ENCODE measurements around the gene MED22.
"Not testable (repeated sequence)": the region's sequence is repeated elsewhere in the genome, so short reads cannot be mapped to it uniquely, and the experiment has no call there.

MED22 gene

DNA sequence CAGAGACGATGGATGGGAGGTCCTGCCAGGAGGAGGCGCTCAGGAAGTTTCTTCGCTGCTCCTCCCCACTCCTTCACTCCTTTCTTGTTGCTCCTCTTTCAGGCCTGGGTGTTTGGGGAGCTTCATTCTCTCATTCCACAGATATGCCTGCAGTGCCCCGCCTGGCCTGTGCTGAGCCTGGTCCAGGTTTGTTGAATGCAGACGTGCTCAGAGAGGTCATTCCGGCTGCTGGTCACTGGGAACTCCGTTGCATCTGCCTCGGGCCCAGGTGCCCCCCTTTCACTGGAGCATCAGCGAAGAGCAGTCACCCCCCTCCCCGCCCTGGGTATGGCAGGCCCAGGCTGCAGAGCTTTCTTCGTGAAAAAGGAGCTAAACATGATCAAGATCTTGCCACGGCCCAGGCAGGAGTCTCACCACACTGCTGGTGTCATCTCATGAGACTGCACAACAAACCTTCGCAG, 27.5 kb downstream of the MED22 start:
- DNase-seq (ENCODE audit: low read depth) = no peak
- H3K4me1 ChIP-seq (ENCODE audit: control insufficient read depth, insufficient read depth, low read length) = no peaks in the 10 kb centered on the region
- no peak overlapping the region for H3K9ac ChIP-seq (ENCODE audit: low read length)
- H3K9me3 ChIP-seq (ENCODE audit: control insufficient read depth, low read length) = peaks cover 4% of the 10 kb centered on the region
- peaks cover 4% of the 10 kb centered on the region for H3K27me3 ChIP-seq (replicated peaks; ENCODE audit: control insufficient read depth, insufficient read depth, low read length)
- no peaks in the 10 kb centered on the region for H3K36me3 ChIP-seq (ENCODE audit: control insufficient read depth, insufficient read depth, low read length, severe bottlenecking)
- H3K4me3 ChIP-seq (ENCODE audit: low read length) = no peak overlapping the region

DNA sequence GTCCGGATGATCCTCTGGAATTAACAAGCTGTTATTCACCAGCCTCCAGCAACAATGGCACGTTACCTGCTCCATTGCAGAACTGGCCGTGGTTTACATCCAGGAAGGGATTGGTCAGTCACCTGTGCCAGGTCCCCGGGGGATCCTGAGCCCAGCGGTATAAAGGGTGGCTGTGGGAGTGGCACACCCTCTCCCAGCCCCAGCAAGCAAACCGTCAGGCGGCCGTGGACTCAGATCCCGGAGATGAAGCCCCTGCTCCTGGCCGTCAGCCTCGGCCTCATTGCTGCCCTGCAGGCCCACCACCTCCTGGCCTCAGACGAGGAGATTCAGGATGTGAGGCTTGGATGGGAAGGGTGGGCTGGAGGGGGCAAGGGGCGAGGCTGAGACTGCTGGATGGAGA, 30.4 kb downstream of the MED22 start:
- not testable (repeated sequence) for DNase-seq (ENCODE audit: low read depth); H3K4me1 ChIP-seq (ENCODE audit: control insufficient read depth, insufficient read depth, low read length); H3K9me3 ChIP-seq (ENCODE audit: control insufficient read depth, low read length); H3K36me3 ChIP-seq (ENCODE audit: control insufficient read depth, insufficient read depth, low read length, severe bottlenecking); H3K4me3 ChIP-seq (ENCODE audit: low read length); H3K9ac ChIP-seq (ENCODE audit: low read length); H3K27me3 ChIP-seq (replicated peaks; ENCODE audit: control insufficient read depth, insufficient read depth, low read length)

DNA sequence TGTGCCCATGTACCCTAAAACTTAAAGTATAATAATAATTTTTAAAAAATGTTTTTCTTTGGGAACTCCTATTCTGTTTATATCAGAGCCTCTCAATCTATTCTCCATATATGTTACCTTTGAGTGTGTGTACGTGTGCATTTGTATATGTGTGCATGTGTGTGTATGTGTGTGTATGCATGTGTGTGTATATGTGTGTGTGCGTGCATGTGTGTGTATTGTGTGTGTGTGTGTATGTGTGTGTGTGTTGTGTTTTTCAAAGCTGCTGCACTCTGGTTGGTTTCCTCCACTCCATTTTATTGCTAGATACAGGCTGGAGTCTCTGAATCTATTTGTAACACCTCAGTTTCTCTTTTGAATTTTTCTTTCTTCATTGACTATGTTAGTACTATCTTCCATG, 31.9 kb downstream of the MED22 start:
- DNase-seq (ENCODE audit: low read depth) = no peak
- Histone ChIP-seq H3K27me3 (replicated peaks; ENCODE audit: control insufficient read depth, insufficient read depth, low read length) (peaks cover 4% of the 10 kb centered on the region), H3K4me1 (ENCODE audit: control insufficient read depth, insufficient read depth, low read length) (no peaks in the 10 kb centered on the region), H3K9me3 (ENCODE audit: control insufficient read depth, low read length) (no peaks in the 10 kb centered on the region), H3K9ac (ENCODE audit: low read length) (no peak overlapping the region), H3K36me3 (ENCODE audit: control insufficient read depth, insufficient read depth, low read length, severe bottlenecking) (no peaks in the 10 kb centered on the region), H3K4me3 (ENCODE audit: low read length) (no peak overlapping the region)

DNA sequence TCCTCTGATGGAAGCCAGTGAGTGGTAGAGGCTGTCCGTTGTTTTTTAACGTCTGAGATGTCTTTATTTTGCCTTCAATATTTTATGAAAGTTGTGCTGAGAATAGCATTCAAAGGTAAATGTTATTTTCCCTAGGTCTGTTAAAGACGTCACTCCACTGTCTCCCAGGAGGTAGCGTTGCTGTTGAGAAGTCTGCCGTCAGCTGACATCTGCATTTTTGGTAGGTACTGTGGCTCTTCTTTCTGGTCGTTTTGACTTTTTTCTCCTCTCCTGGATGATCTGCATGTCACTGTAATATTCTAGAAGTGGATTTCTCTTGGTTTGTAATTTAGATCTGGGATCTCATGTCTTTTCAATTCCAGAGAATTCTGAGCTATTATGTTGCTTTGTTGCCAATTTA, 38.3 kb downstream of the MED22 start:
- H3K36me3 ChIP-seq (ENCODE audit: control insufficient read depth, insufficient read depth, low read length, severe bottlenecking) = no peaks in the 10 kb centered on the region
- H3K4me3 ChIP-seq (ENCODE audit: low read length) = no peak overlapping the region
- DNase-seq (ENCODE audit: low read depth) = no peak
- no peak overlapping the region for H3K9ac ChIP-seq (ENCODE audit: low read length)
- H3K4me1 ChIP-seq (ENCODE audit: control insufficient read depth, insufficient read depth, low read length) = no peaks in the 10 kb centered on the region
- H3K9me3 ChIP-seq (ENCODE audit: control insufficient read depth, low read length) = peaks cover 9% of the 10 kb centered on the region
- peaks cover 15% of the 10 kb centered on the region for H3K27me3 ChIP-seq (replicated peaks; ENCODE audit: control insufficient read depth, insufficient read depth, low read length)

DNA sequence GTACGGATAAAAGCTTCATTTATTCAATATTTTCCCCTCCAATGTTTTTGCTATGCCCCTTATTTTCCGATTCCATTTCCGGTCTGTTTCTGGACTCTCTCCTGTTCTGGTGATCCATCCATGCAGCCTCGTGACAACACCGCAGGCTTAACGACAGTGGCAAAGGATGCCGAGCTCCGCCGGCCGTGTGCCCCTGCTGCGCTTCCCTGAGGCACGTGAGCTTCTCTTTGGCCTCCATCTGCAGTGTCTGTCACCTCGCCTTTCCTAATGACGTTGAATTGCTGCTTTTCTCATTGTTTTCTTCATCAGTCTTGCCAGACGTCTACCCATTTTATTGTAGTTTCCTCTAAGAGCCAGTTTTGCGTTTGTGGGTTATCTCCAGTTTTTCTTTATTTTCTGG, 40.6 kb downstream of the MED22 start:
- H3K9me3 ChIP-seq (ENCODE audit: control insufficient read depth, low read length) = peaks cover 11% of the 10 kb centered on the region
- DNase-seq (ENCODE audit: low read depth) = no peak
- H3K4me1 ChIP-seq (ENCODE audit: control insufficient read depth, insufficient read depth, low read length) = no peaks in the 10 kb centered on the region
- H3K36me3 ChIP-seq (ENCODE audit: control insufficient read depth, insufficient read depth, low read length, severe bottlenecking) = no peaks in the 10 kb centered on the region
- peaks cover 30% of the 10 kb centered on the region for H3K27me3 ChIP-seq (replicated peaks; ENCODE audit: control insufficient read depth, insufficient read depth, low read length)
- H3K4me3 ChIP-seq (ENCODE audit: low read length) = no peak overlapping the region
- no peak overlapping the region for H3K9ac ChIP-seq (ENCODE audit: low read length)

DNA sequence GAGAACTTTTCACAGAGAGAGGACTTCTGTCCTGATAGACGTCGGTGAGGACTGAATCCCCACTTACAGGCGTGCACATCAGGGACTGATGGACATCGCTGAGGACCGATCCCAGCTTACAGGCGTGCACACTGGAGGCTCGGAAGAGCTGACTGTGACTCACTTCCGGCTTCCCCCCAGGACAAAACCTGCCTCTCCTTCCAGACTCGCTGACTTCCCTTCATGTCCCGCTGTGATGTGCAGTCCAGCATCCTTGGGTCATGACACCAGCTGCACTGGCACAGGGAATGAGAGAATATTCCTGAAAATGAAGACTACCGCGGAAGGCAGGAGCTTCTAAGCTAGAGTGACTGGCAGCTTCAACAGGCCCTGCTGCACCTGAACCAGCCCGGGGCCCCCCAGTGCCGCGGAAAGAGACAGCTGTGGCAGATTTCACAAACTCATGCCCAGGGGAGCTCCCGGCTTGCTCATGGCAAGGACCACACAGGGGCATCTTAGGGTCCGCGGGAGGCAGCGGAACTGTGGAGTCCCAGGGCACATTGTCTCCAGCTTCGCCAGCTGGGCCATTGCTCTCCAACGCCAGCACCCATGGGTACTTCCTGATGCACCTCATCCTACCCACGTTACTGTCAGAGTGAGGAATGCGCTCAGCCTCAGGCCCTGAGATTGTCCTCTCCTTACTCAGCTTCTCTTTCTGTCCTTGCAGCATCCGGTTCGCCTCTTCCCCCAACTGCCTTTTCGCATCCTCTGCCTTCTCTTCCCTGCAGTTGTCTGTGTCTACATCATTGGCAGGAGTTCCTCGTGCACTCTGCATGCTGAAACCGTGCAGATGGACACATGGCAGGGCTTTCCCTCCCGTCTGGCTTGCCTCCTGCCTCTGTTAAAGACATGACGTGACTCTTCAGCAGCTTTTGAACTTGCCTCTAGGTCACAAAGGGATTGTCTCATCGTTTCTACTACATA, 41.4 kb downstream of the MED22 start:
- peaks cover 38% of the 10 kb centered on the region for H3K27me3 ChIP-seq (replicated peaks; ENCODE audit: control insufficient read depth, insufficient read depth, low read length)
- H3K9me3 ChIP-seq (ENCODE audit: control insufficient read depth, low read length) = peaks cover 14% of the 10 kb centered on the region
- H3K9ac ChIP-seq (ENCODE audit: low read length) = no peak overlapping the region
- no peak for DNase-seq (ENCODE audit: low read depth)
- no peaks in the 10 kb centered on the region for H3K4me1 ChIP-seq (ENCODE audit: control insufficient read depth, insufficient read depth, low read length)
- no peaks in the 10 kb centered on the region for H3K36me3 ChIP-seq (ENCODE audit: control insufficient read depth, insufficient read depth, low read length, severe bottlenecking)
- no peak overlapping the region for H3K4me3 ChIP-seq (ENCODE audit: low read length)

DNA sequence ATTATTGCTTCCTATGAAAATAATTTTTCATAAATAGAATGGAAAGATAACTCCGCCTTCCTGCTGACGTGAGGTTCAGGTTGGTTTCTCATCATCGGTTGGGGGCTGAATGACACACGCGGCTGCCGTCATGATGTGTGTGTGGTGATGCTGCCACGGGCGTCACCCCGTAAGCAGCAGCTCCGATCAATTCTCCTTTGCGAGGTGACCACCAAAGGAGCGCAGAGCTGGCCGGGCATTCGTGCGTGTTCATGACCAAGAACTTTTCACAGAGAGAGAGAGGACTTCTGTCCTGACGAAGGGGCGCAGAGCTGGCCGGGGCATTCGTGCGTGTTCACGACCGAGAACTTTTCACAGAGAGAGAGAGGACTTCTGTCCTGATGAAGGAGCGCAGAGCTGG, 42.2 kb downstream of the MED22 start:
- Histone ChIP-seq H3K4me3 (ENCODE audit: low read length) (no peak overlapping the region), H3K9ac (ENCODE audit: low read length) (no peak overlapping the region), H3K4me1 (ENCODE audit: control insufficient read depth, insufficient read depth, low read length) (no peaks in the 10 kb centered on the region), H3K27me3 (replicated peaks; ENCODE audit: control insufficient read depth, insufficient read depth, low read length) (peaks cover 41% of the 10 kb centered on the region), H3K9me3 (ENCODE audit: control insufficient read depth, low read length) (peaks cover 14% of the 10 kb centered on the region), H3K36me3 (ENCODE audit: control insufficient read depth, insufficient read depth, low read length, severe bottlenecking) (no peaks in the 10 kb centered on the region)
- DNase-seq (ENCODE audit: low read depth) = no peak

DNA sequence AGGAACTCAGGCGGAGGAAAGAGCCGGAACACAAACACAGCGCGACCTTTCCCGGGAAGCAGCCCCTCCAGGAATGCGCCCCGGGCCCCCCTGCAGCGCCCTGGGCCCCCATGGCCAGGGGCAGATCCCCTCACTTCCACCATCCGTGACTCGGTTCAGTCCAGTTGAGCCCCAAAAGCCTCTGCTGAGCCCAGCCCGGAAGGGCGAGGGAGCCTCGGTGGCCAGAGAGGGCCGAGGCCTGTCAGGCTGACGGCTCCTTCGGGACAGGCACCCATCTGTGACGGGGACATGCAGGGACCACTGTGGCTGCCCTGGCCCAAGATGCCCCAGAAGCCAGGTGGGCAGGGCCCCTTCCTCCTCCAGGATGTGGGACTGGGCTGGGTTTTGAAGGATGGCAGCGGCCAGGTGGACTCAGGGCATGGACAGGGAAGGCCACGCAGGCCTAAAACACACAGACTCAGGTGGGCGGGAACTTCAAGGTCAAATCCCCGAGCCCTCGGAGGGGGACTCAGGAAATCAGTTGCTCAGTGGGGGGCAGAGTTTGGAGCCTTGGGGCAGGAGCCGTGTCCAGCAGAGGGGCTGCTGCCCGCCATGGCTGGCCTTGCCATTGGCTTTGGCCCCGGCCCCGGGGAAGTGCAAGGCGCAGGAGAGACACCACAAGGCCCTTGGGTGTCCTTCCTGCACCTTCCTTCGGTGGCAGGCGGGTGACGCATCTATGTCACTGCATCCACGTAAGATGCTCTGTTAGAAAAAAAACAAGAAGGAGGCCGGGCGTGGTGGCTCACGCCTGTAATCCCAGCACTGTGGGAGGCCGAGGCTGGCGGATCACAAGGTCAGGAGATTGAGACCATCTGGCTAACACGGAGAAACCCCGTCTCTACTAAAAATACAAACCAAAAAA, 43.2 kb downstream of the MED22 start:
- Histone ChIP-seq H3K4me3 (ENCODE audit: low read length) (no peak overlapping the region), H3K27me3 (replicated peaks; ENCODE audit: control insufficient read depth, insufficient read depth, low read length) (peaks cover 43% of the 10 kb centered on the region), H3K9ac (ENCODE audit: low read length) (no peak overlapping the region), H3K9me3 (ENCODE audit: control insufficient read depth, low read length) (peaks cover 12% of the 10 kb centered on the region), H3K4me1 (ENCODE audit: control insufficient read depth, insufficient read depth, low read length) (no peaks in the 10 kb centered on the region), H3K36me3 (ENCODE audit: control insufficient read depth, insufficient read depth, low read length, severe bottlenecking) (no peaks in the 10 kb centered on the region)
- DNase-seq (ENCODE audit: low read depth) = no peak

DNA sequence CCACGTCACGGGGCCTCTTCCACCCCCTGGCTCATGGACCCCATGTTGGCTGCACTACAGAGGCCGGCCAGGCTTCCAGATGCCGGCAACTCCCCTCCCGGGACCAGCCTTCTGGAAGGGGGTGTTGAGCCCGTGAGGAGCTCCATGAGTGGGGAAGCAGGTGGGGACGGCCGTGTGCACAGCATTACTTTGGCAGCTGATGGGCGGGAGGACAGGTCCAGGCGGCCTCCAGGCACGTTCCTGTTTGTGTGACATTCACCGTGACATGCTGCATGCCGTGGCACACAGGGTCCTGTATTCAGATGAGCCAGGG, 43.8 kb downstream of the MED22 start:
- Histone ChIP-seq H3K36me3 (ENCODE audit: control insufficient read depth, insufficient read depth, low read length, severe bottlenecking) (no peaks in the 10 kb centered on the region), H3K4me1 (ENCODE audit: control insufficient read depth, insufficient read depth, low read length) (no peaks in the 10 kb centered on the region), H3K9ac (ENCODE audit: low read length) (no peak overlapping the region), H3K4me3 (ENCODE audit: low read length) (no peak overlapping the region), H3K9me3 (ENCODE audit: control insufficient read depth, low read length) (peaks cover 5% of the 10 kb centered on the region), H3K27me3 (replicated peaks; ENCODE audit: control insufficient read depth, insufficient read depth, low read length) (peaks cover 45% of the 10 kb centered on the region)
- no peak for DNase-seq (ENCODE audit: low read depth)

DNA sequence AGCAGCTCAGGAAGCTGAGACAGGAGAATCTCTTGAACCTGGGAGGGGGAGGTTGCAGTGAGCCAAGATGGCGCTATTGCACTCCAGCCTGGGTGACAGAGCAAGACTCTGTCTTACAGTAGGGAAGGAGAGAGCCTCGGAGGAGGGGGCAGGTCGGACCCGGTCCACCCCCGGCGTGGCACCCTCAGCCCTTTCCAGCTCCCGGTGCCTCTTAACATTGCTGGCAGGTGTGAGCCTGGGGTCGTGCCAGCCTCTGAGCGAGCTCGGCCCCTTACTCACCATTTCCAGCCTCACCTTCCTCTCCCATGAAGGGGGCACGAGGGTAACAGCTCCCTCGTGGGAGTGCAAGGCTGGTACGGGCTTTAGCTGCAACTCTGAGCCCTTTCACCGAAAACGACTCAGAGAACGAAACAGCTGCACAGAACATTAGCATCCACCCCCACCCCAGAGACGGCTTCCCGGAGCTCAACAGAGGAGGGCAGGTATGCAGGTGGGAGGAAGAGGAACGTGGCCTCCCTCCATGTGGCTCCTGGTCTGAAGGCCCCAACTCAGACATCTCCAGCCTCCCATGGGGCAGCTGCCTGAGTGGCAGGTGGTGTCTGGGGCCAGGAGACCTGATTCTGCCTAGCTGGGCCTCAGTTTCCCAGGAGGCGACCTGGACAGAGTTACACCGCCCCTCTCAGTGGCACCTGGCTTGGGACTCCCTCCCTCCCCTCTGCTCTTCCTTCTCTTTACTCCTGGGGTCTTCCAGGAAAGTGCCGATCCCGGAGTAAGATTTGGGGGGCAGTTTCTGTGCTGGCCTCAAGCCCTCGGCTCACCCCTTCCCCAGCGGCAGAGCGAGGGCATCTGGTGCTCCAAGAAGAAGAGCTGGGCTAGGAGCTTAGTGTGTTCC, 44.4 kb downstream of the MED22 start:
- no peak for DNase-seq (ENCODE audit: low read depth)
- no peak overlapping the region for H3K4me3 ChIP-seq (ENCODE audit: low read length)

More for the DNA sequence above, 44.4 kb downstream of the MED22 start:
- H3K9me3 ChIP-seq (ENCODE audit: control insufficient read depth, low read length) = peaks cover 5% of the 10 kb centered on the region
- H3K36me3 ChIP-seq (ENCODE audit: control insufficient read depth, insufficient read depth, low read length, severe bottlenecking) = no peaks in the 10 kb centered on the region
- no peak overlapping the region for H3K9ac ChIP-seq (ENCODE audit: low read length)
- H3K4me1 ChIP-seq (ENCODE audit: control insufficient read depth, insufficient read depth, low read length) = no peaks in the 10 kb centered on the region
- peaks cover 45% of the 10 kb centered on the region for H3K27me3 ChIP-seq (replicated peaks; ENCODE audit: control insufficient read depth, insufficient read depth, low read length)

Measured in adipocyte (in vitro differentiated cells).